Prostate gland (tissue), 2 donors: ENCODE data around the gene PC.

Source experiments
- POLR2A ChIP-seq: fragments of 450-650 bp; IDR thresholded peaks from one replicate; pipeline ENCODE4 v1.6.1; 2016; ENCODE audit warnings: antibody characterized with exemption, mild to moderate bottlenecking
- POLR2AphosphoS5 ChIP-seq: sonication (generic); formaldehyde crosslinking; IDR thresholded peaks from one replicate; pipeline ENCODE4 v1.6.1; 2017; ENCODE audit warnings: antibody characterized with exemption
- TF ChIP-seq, protein P1 (sequence below), 4 experiments: fragments of 200-600 bp in 2 of 4; fragments of 450-650 bp in 2 of 4; sonication (generic) in 2 of 4; IDR thresholded peaks; 1 replicate in 3 of 4; 2 replicates in 1 of 4; pipeline ENCODE4 v1.5.1; 2016 to 2019; ENCODE audit warnings: antibody characterized with exemption in 4 of 4, mild to moderate bottlenecking in 2 of 4, moderate library complexity in 2 of 4

DNA sequence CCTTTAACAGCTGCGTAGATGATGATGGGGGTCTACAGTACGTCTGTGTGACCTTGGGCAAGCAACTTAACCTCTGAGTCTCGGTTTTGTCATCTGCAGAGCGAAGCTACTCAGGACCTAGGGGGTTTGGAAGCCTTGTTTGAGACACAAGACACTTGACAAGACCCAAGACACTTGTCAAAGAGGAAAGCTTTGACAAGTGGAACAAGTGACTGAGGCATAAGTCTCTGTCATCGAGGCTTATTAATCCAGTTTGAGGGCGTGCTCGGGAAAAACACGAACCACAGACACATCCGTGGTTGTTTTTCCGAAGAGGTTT is 732 bp upstream of the PC start:
- no peak for TF ChIP-seq POLR2A
- TF ChIP-seq, protein P1, sequence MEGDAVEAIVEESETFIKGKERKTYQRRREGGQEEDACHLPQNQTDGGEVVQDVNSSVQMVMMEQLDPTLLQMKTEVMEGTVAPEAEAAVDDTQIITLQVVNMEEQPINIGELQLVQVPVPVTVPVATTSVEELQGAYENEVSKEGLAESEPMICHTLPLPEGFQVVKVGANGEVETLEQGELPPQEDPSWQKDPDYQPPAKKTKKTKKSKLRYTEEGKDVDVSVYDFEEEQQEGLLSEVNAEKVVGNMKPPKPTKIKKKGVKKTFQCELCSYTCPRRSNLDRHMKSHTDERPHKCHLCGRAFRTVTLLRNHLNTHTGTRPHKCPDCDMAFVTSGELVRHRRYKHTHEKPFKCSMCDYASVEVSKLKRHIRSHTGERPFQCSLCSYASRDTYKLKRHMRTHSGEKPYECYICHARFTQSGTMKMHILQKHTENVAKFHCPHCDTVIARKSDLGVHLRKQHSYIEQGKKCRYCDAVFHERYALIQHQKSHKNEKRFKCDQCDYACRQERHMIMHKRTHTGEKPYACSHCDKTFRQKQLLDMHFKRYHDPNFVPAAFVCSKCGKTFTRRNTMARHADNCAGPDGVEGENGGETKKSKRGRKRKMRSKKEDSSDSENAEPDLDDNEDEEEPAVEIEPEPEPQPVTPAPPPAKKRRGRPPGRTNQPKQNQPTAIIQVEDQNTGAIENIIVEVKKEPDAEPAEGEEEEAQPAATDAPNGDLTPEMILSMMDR (IDR thresholded peaks at IDR 0.05): no peak
- TF ChIP-seq POLR2AphosphoS5: no peak
